K562 (cell line): Measurements from ENCODE around the gene SMIM41. TPM values are rescaled to one million over a fixed set of nuclear protein-coding genes. Genes with fewer than 3 reads are reported as not detected.

Experiments
- EGR1 ChIP-seq: fragments of 450-650 bp; conservative IDR thresholded peaks from 2 replicates; pipeline ENCODE4 v1.6.1; 2017; ENCODE audit warnings: mild to moderate bottlenecking
- GABPA ChIP-seq: fragments of 200-800 bp; sonication (Bioruptor generic); conservative IDR thresholded peaks from 2 replicates; pipeline ENCODE4 v1.6.1; 2016; ENCODE audit warnings: low read depth, missing genetic modification characterization, missing compliant biosample characterization
- HEY1 ChIP-seq: fragments of 250-450 bp; sonication (Bioruptor Pico); IDR thresholded peaks from 2 replicates; pipeline ENCODE4 v1.5.0; 2020; ENCODE audit warnings: mild to moderate bottlenecking, moderate library complexity, borderline replicate concordance
- L3MBTL2 ChIP-seq: fragments of 450-650 bp; IDR thresholded peaks from 2 replicates; pipeline ENCODE4 v1.6.1; 2016; ENCODE audit warnings: mild to moderate bottlenecking, moderate library complexity
- MAZ ChIP-seq, 2 experiments: fragments of 450-650 bp in 1 of 2; sonication (generic) in 1 of 2; formaldehyde crosslinking; IDR thresholded peaks in 1 of 2; conservative IDR thresholded peaks in 1 of 2; 2 replicates each; pipeline versions ENCODE4 v1.4.0 to v1.5.0; 2020; ENCODE audit warnings: mild to moderate bottlenecking in 1 of 2, missing genetic modification reagents in 1 of 2
- MBD2 ChIP-seq: sonication (generic); IDR thresholded peaks from 2 replicates; pipeline ENCODE4 v1.6.1; 2016; ENCODE audit warnings: low read depth, borderline replicate concordance
- MLX ChIP-seq, 2 experiments: fragments of 450-650 bp in 1 of 2; sonication (generic) in 1 of 2; formaldehyde crosslinking; conservative IDR thresholded peaks; 2 replicates each; pipeline versions ENCODE4 v1.4.0 to v1.8.1; 2020 to 2022; ENCODE audit warnings: mild to moderate bottlenecking in 1 of 2, missing genetic modification reagents in 1 of 2
- MYNN ChIP-seq, 2 experiments: sonication (generic); formaldehyde crosslinking in 1 of 2; IDR thresholded peaks; 2 replicates each; pipeline versions ENCODE4 v1.5.0 to v1.6.1; 2016 to 2020; ENCODE audit warnings: antibody characterized with exemption in 1 of 2, missing genetic modification reagents in 1 of 2
- NCOA4 ChIP-seq: fragments of 450-650 bp; IDR thresholded peaks from 2 replicates; pipeline ENCODE4 v1.6.1; 2018; ENCODE audit warnings: mild to moderate bottlenecking; ENCODE audit not compliant: partially characterized antibody
- NEUROD1 ChIP-seq: fragments of 150-350 bp; IDR thresholded peaks from 2 replicates; pipeline ENCODE4 v1.6.1; 2014; ENCODE audit warnings: borderline replicate concordance, low read length, low read depth; ENCODE audit not compliant: partially characterized antibody
- NFYB ChIP-seq: IDR thresholded peaks from 2 replicates; pipeline ENCODE4 v1.6.1; 2011; ENCODE audit warnings: mild to moderate bottlenecking, moderate library complexity; ENCODE audit not compliant: insufficient read length; ENCODE audit errors: extremely low read depth
- PML ChIP-seq: IDR thresholded peaks from 2 replicates; pipeline ENCODE4 v1.6.1; 2012; ENCODE audit warnings: low read length, inconsistent platforms
- POLR2B ChIP-seq: fragments of 450-650 bp; IDR thresholded peaks from 2 replicates; pipeline ENCODE4 v1.6.1; 2018; ENCODE audit warnings: low read depth; ENCODE audit not compliant: partially characterized antibody
- SIX5 ChIP-seq, 2 experiments: IDR thresholded peaks; 2 replicates each; pipeline ENCODE4 v1.6.1; 2011; ENCODE audit warnings: low read length in 2 of 2, borderline replicate concordance in 1 of 2, low read depth in 1 of 2, mild to moderate bottlenecking in 1 of 2, moderate library complexity in 1 of 2; ENCODE audit not compliant: insufficient read depth in 1 of 2
- SP1 ChIP-seq: sonication (generic); formaldehyde crosslinking; IDR thresholded peaks from 2 replicates; pipeline ENCODE4 v1.8.1; 2022; ENCODE audit warnings: mild to moderate bottlenecking, missing genetic modification reagents
- SRF ChIP-seq, 2 experiments: fragments of 250-450, 450-650 bp in 1 of 2; sonication (Bioruptor Pico) in 1 of 2; sonication (generic) in 1 of 2; formaldehyde crosslinking; IDR thresholded peaks; 2 replicates each; pipeline versions ENCODE4 v1.5.0 to v1.5.1; 2020 to 2022; ENCODE audit warnings: mild to moderate bottlenecking in 1 of 2, missing genetic modification reagents in 1 of 2
- TSHZ1 ChIP-seq: fragments of 250-450 bp; sonication (Bioruptor Pico); IDR thresholded peaks from 2 replicates; pipeline ENCODE4 v1.4.0; 2020; ENCODE audit warnings: mild to moderate bottlenecking, moderate library complexity
- WHSC1 ChIP-seq: IDR thresholded peaks from one replicate; pipeline ENCODE4 v1.6.1; 2012; ENCODE audit warnings: low read length, control low read depth, inconsistent platforms
- ZNF175 ChIP-seq: fragments of 200-800 bp; sonication (Bioruptor generic); IDR thresholded peaks from 2 replicates; pipeline ENCODE4 v1.6.1; 2016; ENCODE audit warnings: low read depth, mild to moderate bottlenecking, missing genetic modification characterization, missing compliant biosample characterization
- ZNF212 ChIP-seq: fragments of 450-650 bp; formaldehyde crosslinking; IDR thresholded peaks from 2 replicates; pipeline ENCODE4 v1.4.0; 2020; ENCODE audit warnings: mild to moderate bottlenecking
- ZNF449 ChIP-seq: fragments of 250-450 bp; sonication (Bioruptor Pico); IDR thresholded peaks from 2 replicates; pipeline ENCODE4 v1.8.0; 2022; ENCODE audit warnings: moderate library complexity, mild to moderate bottlenecking, inconsistent platforms
- ZNF77 ChIP-seq: fragments of 250-450 bp; sonication (Bioruptor Pico); IDR thresholded peaks from 2 replicates; pipeline ENCODE4 v1.5.0; 2020
- polyA plus RNA-seq, 8 experiments: library from polyadenylated mRNA; depleted of rRNA in 4 of 8; stranded (reverse) in 5 of 8; unstranded in 3 of 8; fragments of >200 nt; fragmentation: Nextera tagmentation in 2 of 8; fragmentation: Illumina TruSeq in 1 of 8; extraction: Ambion mirVana in 2 of 8; extraction: Trizol in 1 of 8; gene quantifications; 2 replicates each; pipeline versions ENCODE4 v1.2.1 to v1.2.3, GENCODE V29; 2011 to 2014; ENCODE audit warnings: inconsistent platforms in 1 of 8, missing spikeins in 1 of 8
- total RNA-seq, 7 experiments: library from RNA; depleted of rRNA in 6 of 7; stranded (reverse); fragments of >200 nt in 6 of 7; fragmentation: Illumina TruSeq in 2 of 7; extraction: Trizol in 2 of 7; gene quantifications; 2 replicates each; pipeline versions ENCODE4 v1.2.1 to v1.2.3, GENCODE V29; 2011 to 2021; ENCODE audit warnings: low replicate concordance in 1 of 7

SMIM41 gene
- total and polyA plus RNA-seq, 9 of the 15 experiments (the other 6 are each of a cell fraction or from before 2014, with no cell fraction given): not detected

GRCh38 chr12:52032804-52033445 is 46.6 kb upstream of the SMIM41 start (continued):
- TF ChIP-seq ZNF449 (CRISPR knock-in tag) (no peak), HEY1 (CRISPR knock-in tag) (no peak), ZNF212 (CRISPR knock-in tag) (no peak), SP1 (CRISPR knock-in tag) (peak; percentile 28; the same call in 1 of the 2 replicates), TSHZ1 (CRISPR knock-in tag) (no peak), EGR1 (peak; percentile 75), GABPA (peak; percentile 86), MBD2 (peak; percentile 50; the same call in 1 of the 2 replicates), WHSC1 (no peak), MAZ (CRISPR knock-in tag; conservative IDR thresholded peaks at IDR 0.05 in 1 of 2, IDR thresholded peaks at IDR 0.05 in 1 of 2) (peak; percentile 82 to 83; a peak in 3 of 4 replicates), ZNF77 (CRISPR knock-in tag) (no peak), NCOA4 (no peak), MLX (CRISPR knock-in tag; conservative IDR thresholded peaks at IDR 0.05) (no peak), NFYB (peak; percentile 84), POLR2B (no peak), ZNF175 (CRISPR knock-in tag) (0 out of 2 replicates have a peak, but pooled peaks have one; percentile 70), L3MBTL2 (peak; percentile 70; the same call in 1 of the 2 replicates), PML (no peak), MYNN (IDR thresholded peaks at IDR 0.05) (no peak), MYNN (CRISPR knock-in tag; IDR thresholded peaks at IDR 0.05) (no peak), SIX5 (IDR thresholded peaks at IDR 0.05; ENCODE audit: borderline replicate concordance in 1 of 2, insufficient read depth in 1 of 2, low read depth in 1 of 2, low read length in 2 of 2) (no peak), SRF (CRISPR knock-in tag; IDR thresholded peaks at IDR 0.05) (peak in 1 of 2 experiments; percentile 57; a peak in 1 of 4 replicates), NEUROD1 (peak; percentile 19)
